MCF 10A (cell line): ENCODE measurements around the gene TEX2. TPM values are rescaled to one million over a fixed set of nuclear protein-coding genes. Genes with fewer than 3 reads are reported as not detected.
"Not testable (repeated sequence)": the region's sequence is repeated elsewhere in the genome, so short reads cannot be mapped to it uniquely, and the experiment has no call there.

Source experiments
- BruUV-seq: library from RNA; stranded (reverse); fragments of 400-500 nt; replicated peaks from 2 replicates; lab custom pipeline; 2021; lab: Mats Ljungman, UMichigan
- CTCF ChIA-PET: fragments of 300-600 bp; sonication (Branson Sonifier 250); formaldehyde crosslinking; extraction: SDS; loops from one replicate; lab custom pipeline; 2021; ENCODE audit warnings: antibody characterized with exemption, inconsistent platforms; lab: Yijun Ruan, JAX
- POLR2A ChIA-PET: fragments of 300-600, 350-650 bp; sonication (Branson Sonifier 250); formaldehyde crosslinking; extraction: SDS; loops from one replicate; lab custom pipeline; 2020; ENCODE audit warnings: antibody characterized with exemption, inconsistent platforms; lab: Yijun Ruan, JAX
- DNase-seq: peaks from one replicate; pipeline ENCODE4 v3.0.0-alpha.2; 2018; ENCODE audit not compliant: unreplicated experiment
- H3K27ac Mint-ChIP-seq: one replicate; pipeline ENCODE4 v1.8.0; 2022; ENCODE audit warnings: mild to moderate bottlenecking, low read depth, mixed read lengths; ENCODE audit not compliant: unreplicated experiment
- H3K27me3 Mint-ChIP-seq: one replicate; pipeline ENCODE4 v1.8.0; 2022; ENCODE audit warnings: mixed read lengths; ENCODE audit not compliant: insufficient read depth, unreplicated experiment
- H3K36me3 Mint-ChIP-seq: one replicate; pipeline ENCODE4 v1.8.0; 2022; ENCODE audit warnings: mild to moderate bottlenecking, moderate library complexity, mixed read lengths; ENCODE audit not compliant: insufficient read depth, unreplicated experiment
- H3K4me1 Mint-ChIP-seq: one replicate; pipeline ENCODE4 v1.8.0; 2022; ENCODE audit warnings: mixed read lengths; ENCODE audit not compliant: insufficient read depth, unreplicated experiment
- H3K4me3 Mint-ChIP-seq: one replicate; pipeline ENCODE4 v1.8.0; 2022; ENCODE audit warnings: mild to moderate bottlenecking, moderate library complexity, mixed read lengths; ENCODE audit not compliant: unreplicated experiment
- H3K9me3 Mint-ChIP-seq: one replicate; pipeline ENCODE4 v1.8.0; 2022; ENCODE audit warnings: mixed read lengths; ENCODE audit not compliant: unreplicated experiment
- intact Hi-C: fragments of 100-400 bp; cut with micrococcal nuclease; formaldehyde crosslinking; loops from 2 replicates; pipeline ENCODE4 v1.14.1; 2022
- total RNA-seq: library from RNA; stranded (reverse); gene quantifications from 2 replicates; pipeline ENCODE4 v1.2.3, GENCODE V29; 2022
- TF ChIP-seq, protein P1 (sequence below): fragments of 200-600 bp; IDR thresholded peaks from one replicate; pipeline ENCODE4 v1.8.0; 2022; ENCODE audit warnings: antibody characterized with exemption, mild to moderate bottlenecking; ENCODE audit not compliant: unreplicated experiment

TEX2 gene
- total RNA-seq, 1 experiment from 2014 or later = 42.2 TPM

GRCh38 chr17:64124609-64125008 is 138.5 kb downstream of the TEX2 start:
- TF ChIP-seq, protein P1, sequence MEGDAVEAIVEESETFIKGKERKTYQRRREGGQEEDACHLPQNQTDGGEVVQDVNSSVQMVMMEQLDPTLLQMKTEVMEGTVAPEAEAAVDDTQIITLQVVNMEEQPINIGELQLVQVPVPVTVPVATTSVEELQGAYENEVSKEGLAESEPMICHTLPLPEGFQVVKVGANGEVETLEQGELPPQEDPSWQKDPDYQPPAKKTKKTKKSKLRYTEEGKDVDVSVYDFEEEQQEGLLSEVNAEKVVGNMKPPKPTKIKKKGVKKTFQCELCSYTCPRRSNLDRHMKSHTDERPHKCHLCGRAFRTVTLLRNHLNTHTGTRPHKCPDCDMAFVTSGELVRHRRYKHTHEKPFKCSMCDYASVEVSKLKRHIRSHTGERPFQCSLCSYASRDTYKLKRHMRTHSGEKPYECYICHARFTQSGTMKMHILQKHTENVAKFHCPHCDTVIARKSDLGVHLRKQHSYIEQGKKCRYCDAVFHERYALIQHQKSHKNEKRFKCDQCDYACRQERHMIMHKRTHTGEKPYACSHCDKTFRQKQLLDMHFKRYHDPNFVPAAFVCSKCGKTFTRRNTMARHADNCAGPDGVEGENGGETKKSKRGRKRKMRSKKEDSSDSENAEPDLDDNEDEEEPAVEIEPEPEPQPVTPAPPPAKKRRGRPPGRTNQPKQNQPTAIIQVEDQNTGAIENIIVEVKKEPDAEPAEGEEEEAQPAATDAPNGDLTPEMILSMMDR = no peak
- peaks cover 41% of the 10 kb centered on the region for H3K36me3 Mint-ChIP-seq
- intact Hi-C loops = no loop called here
- no peak overlapping the region for H3K27ac Mint-ChIP-seq
- no peaks in the 10 kb centered on the region for H3K27me3 Mint-ChIP-seq
- H3K9me3 Mint-ChIP-seq = no peaks in the 10 kb centered on the region
- H3K4me1 Mint-ChIP-seq = peaks cover 23% of the 10 kb centered on the region
- POLR2A ChIA-PET = interaction anchor here (1.0 to 8.8 kb wide), 4 partner anchors 10 to 50 kb away, joined by 3 to 79 read pairs (median 6); no protein-coding TSS in a partner anchor
- DNase-seq = no peak
- no peak overlapping the region for H3K4me3 Mint-ChIP-seq
- BruUV-seq = no TSS peak
- CTCF ChIA-PET = interaction anchor here (0.7 to 1.9 kb wide), 6 partner anchors 8 to 96 kb away, joined by 3 to 18 read pairs (median 4); no protein-coding TSS in a partner anchor

DNA sequence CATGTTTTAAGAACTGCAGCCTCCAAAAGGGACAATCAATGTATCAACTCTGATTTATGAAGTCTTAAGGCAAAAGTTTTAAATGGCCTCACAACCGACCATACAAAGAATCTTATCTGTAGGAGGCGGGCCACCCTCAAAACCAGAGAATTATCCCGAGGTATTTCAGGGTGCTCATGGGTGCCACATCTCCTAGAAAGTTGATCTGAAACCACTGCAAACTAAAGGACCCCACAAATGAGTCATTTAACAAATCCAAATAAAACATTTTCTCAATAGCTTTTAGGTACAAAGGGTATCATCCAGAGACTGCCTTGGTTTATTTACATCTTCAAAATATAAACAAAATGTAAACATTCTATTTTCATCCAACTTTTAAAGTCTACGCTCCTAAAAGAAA is 139.9 kb downstream of the TEX2 start:
- CTCF ChIA-PET = interaction anchor here (1.3 to 1.7 kb wide), 3 partner anchors 10 to 94 kb away, joined by 3 to 18 read pairs (median 4); no protein-coding TSS in a partner anchor
- POLR2A ChIA-PET = interaction anchor here (1.1 kb wide), 1 partner anchor 14 kb away, joined by 3 read pairs; no protein-coding TSS in a partner anchor
- intact Hi-C loops = no loop called here
- DNase-seq = no peak
- TF ChIP-seq, protein P1 = no peak
- no TSS peak for BruUV-seq
- no peak overlapping the region for H3K27ac Mint-ChIP-seq
- no peaks in the 10 kb centered on the region for H3K27me3 Mint-ChIP-seq
- H3K4me1 Mint-ChIP-seq = peaks cover 33% of the 10 kb centered on the region
- no peak overlapping the region for H3K4me3 Mint-ChIP-seq
- no peaks in the 10 kb centered on the region for H3K9me3 Mint-ChIP-seq
- peaks cover 36% of the 10 kb centered on the region for H3K36me3 Mint-ChIP-seq

GRCh38 chr17:64120972-64121786 is 141.9 kb downstream of the TEX2 start:
- H3K27me3 Mint-ChIP-seq, DNase-seq, H3K4me3 Mint-ChIP-seq, H3K27ac Mint-ChIP-seq, BruUV-seq, intact Hi-C loops, H3K9me3 Mint-ChIP-seq: not testable (repeated sequence)
- ChIA-PET POLR2A (interaction anchor here (0.9 to 1.2 kb wide), 2 partner anchors 40 to 91 kb away, joined by 3 to 4 read pairs; no protein-coding TSS in a partner anchor), CTCF (interaction anchor here (1.4 to 1.5 kb wide), 2 partner anchors 12 to 92 kb away, joined by 3 to 6 read pairs; no protein-coding TSS in a partner anchor)
- H3K4me1 Mint-ChIP-seq = peaks cover 32% of the 10 kb centered on the region
- H3K36me3 Mint-ChIP-seq = peaks cover 27% of the 10 kb centered on the region

DNA sequence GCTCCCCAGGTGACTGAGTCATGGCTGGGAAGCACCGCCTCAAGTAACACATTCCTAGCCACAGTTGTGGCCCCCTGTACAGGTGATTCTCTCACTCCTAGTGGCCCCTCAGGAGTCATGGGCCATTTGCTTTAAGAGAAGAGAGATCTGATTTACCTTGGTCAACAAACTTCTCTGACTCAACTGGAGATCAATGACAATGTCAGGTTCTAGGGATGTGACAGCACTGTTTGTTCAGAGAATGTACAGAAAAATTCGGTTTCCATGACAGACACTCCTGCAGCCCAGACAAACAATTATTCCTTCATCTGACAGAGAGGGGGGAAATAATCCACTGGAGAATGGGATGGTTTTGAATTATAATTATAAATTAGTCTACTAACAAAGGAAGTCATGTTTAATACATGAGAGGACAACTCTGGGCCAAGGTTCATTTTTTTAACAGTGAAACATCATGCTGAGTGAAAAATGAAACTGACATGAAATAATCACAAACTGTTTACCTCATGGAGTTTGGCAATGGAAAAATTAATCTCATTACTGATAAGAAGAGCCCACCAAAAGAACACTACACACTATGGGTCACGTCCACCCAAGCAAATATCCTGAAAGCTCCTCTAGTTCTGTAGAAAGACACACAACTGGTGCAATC is 142.8 kb downstream of the TEX2 start:
- Mint-ChIP-seq H3K27ac (no peak overlapping the region), H3K4me1 (peaks cover 35% of the 10 kb centered on the region), H3K27me3 (no peaks in the 10 kb centered on the region), H3K36me3 (peaks cover 30% of the 10 kb centered on the region), H3K4me3 (no peak overlapping the region), H3K9me3 (no peaks in the 10 kb centered on the region)
- TF ChIP-seq, protein P1 = no peak
- no TSS peak for BruUV-seq
- ChIA-PET CTCF (interaction anchor here (0.6 to 2.0 kb wide), 5 partner anchors 12 to 94 kb away, joined by 3 to 9 read pairs (median 5); no protein-coding TSS in a partner anchor), POLR2A (interaction anchor here (1.2 to 2.3 kb wide), 3 partner anchors 24 to 386 kb away, joined by 3 to 11 read pairs (median 10); partner anchors contain the start of genes CEP95 and DDX5)
- DNase-seq = no peak
- intact Hi-C loops = no loop called here
